HG02885 (cell line): ENCODE data around the gene SMG7.

Experiments used
- ATAC-seq: cut with Tn5 transposase; IDR thresholded peaks from one replicate; pipeline ENCODE4 v1.9.1; 2021; ENCODE audit warnings: mild to moderate bottlenecking; ENCODE audit not compliant: unreplicated experiment, poor library complexity

Gene SMG7

GRCh38 chr1:183584147-183584546 lies 111.8 kb downstream of the SMG7 start:
- ATAC-seq, result no peak

DNA sequence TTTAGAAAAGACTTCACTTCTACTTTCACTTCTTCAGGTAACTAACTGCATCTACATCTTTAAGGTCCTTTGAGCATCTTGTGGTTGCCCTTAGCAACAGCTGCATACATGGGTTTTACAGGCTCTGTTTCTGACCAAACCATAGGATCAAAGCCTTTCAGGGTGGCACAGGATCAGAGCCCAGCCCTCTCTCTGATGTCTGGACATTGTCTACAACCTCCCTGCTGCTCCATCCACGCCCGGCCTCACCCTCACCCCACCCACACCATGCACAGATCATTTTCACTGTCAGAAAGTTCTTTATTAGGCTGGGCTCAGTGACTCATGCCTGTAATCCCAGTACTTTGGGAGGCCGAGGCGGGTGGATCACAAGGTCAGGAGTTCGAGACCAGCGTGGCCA lies 112.7 kb downstream of the SMG7 start:
- no peak for ATAC-seq

DNA sequence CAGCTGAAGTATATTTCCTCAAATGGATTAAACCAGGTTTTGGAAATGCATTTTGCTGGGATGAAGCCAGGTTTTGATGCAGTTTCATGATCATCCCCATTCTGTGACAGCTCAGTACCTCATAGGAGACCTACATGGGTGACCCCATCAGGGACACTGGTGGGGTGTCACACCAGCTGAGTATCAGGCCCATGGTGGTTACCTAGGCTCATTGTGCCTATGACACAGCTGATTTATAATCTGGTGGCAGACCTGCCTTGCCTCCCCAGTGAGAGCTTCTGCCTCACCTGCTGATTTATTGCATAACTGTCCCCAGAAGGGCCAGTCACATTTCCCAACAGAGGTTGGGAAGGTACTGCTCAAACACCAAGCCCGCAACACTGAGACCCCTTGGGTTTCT lies 114.2 kb downstream of the SMG7 start:
- ATAC-seq, result no peak

DNA sequence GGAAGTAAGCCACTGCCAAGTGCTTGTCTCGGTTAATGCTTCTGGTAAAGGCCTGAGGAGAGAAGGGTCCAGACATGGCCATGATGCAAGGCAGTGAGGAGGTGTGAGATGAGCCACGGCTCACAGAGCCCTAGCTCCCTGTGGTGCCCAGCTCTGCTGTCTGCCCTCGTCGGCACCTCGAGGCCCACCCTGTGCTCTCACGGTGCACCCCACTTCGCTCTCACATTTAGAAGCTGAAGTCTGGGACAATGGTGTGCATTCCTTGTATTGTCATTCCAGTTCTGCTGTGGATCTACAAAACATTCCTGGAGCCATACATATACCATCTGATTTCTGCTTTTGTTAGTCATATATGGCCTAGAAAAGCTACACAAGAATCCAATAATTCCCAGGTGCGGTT lies 114.6 kb downstream of the SMG7 start:
- ATAC-seq, result no peak

- ATAC-seq, result no peak
Measured at GRCh38 chr1:183588827-183589226, 116.5 kb downstream of the SMG7 start.

DNA sequence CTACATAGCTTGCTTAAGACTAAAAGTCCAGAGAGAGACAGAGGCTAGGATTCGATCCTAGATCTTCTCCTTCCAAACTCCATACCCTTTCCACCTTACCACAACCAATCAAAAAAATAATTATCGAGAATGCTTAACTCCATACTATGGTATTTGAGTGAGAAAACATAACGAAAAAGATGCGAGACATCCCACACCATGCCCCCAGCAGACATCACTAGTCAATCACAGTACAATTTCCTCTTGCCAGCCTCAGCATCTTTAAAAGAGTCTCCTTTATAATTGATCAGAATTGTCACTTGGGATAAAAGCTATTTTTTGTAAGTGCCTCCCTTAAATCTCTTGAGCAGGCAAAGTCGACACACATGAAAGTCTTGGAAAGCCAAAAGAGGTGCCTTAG lies 117.1 kb downstream of the SMG7 start:
- no peak for ATAC-seq

GRCh38 chr1:183589874-183590243 lies 117.6 kb downstream of the SMG7 start:
- ATAC-seq, result no peak

GRCh38 chr1:183590244-183591191 lies 118.2 kb downstream of the SMG7 start, which contains the start of gene NCF2:
TSS of gene NCF2 (minus strand) at chr1:183590459. CDS start at chr1:183590329, 130 bp downstream.
- ATAC-seq, result peak; percentile 81

DNA sequence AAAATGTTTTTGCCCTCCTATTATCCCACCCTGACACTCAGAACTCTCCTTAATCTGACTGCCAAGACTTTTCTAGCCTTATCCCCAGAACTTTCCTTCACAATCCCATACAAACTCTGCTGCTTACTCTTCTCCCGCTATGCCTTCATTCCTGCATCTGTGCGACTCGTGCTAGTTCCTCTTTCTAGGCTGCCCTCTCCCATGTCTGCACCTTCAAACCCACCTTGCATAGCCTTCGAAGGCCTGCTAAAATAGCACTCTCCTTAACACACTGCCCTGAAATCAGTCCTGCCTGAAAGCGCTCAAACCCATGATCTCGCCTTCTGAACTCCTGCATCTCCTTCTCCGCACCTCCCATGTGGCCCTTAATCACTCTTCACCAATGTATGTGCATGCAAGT lies 120.4 kb downstream of the SMG7 start:
- no peak for ATAC-seq

- ATAC-seq, result peak; percentile 60
Measured at GRCh38 chr1:183593356-183593755, 121.1 kb downstream of the SMG7 start.

GRCh38 chr1:183595537-183595936 lies 123.2 kb downstream of the SMG7 start:
- no peak for ATAC-seq

DNA sequence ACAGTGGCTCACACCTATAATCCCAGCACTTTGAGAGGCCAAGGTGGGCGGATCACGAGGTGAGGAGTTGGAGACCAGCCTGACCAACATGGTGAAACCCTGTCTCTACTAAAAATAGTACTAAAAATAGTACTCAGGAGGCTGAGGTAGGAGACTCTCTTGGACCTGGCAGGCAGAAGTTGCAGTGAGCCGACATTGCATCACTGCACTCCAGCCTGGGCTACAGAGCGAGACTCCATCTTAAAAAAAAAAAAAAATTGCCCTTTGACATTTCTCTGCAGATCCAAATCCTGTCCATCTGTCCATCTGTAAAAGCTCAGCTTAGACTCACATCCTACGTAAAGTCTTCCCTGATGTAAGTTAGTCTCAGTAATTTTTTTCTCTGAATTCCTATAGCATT lies 124.2 kb downstream of the SMG7 start:
- no peak for ATAC-seq

GRCh38 chr1:183597656-183598347 lies 125.5 kb downstream of the SMG7 start:
- no peak for ATAC-seq

GRCh38 chr1:183598386-183598785 lies 126.1 kb downstream of the SMG7 start:
- peak; percentile 70 for ATAC-seq

DNA sequence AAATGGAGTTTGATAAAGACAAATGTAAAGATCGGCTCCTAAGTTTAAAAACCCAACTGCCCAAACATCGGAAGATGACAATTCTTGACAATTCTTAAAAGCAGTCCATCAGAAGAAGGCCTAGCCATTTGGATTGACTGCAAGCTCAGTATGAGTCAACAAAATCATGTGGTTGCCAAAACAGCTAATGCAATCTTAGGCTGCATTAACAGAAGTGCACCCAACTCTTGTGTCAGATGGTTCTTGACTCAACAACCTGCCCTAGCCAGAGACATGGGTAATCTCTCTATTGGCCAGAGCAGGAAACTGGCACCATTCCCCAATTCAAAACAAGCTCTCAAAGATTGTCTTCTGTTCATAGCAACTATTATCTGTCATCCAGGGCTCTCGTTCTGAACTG lies 127.8 kb downstream of the SMG7 start:
- ATAC-seq, result no peak

GRCh38 chr1:183600634-183601033 lies 128.3 kb downstream of the SMG7 start:
- no peak for ATAC-seq

- ATAC-seq, result no peak
Measured at GRCh38 chr1:183602510-183602909, 130.2 kb downstream of the SMG7 start.
